BLaER1 (cell line): ENCODE measurements around the gene CPT1B.
"Not testable (repeated sequence)": the region's sequence is repeated elsewhere in the genome, so short reads cannot be mapped to it uniquely, and the experiment has no call there.

ENCODE experiments used
- H3K27ac ChIP-seq: shearing (Covaris generic); formaldehyde crosslinking; 2 replicates; pipeline ENCODE4 v1.8.1; 2022
- H3K27me3 ChIP-seq: shearing (Covaris generic); formaldehyde crosslinking; 2 replicates; pipeline ENCODE4 v1.8.1; 2022
- H3K36me3 ChIP-seq: shearing (Covaris generic); formaldehyde crosslinking; 2 replicates; pipeline ENCODE4 v1.8.1; 2022
- H3K4me1 ChIP-seq: shearing (Covaris generic); formaldehyde crosslinking; 2 replicates; pipeline ENCODE4 v1.8.1; 2022
- H3K4me2 ChIP-seq: shearing (Covaris generic); formaldehyde crosslinking; 2 replicates; pipeline ENCODE4 v1.8.1; 2022
- H3K4me3 ChIP-seq: shearing (Covaris generic); formaldehyde crosslinking; 2 replicates; pipeline ENCODE4 v1.8.1; 2022
- H3K9ac ChIP-seq: shearing (Covaris generic); formaldehyde crosslinking; 2 replicates; pipeline ENCODE4 v1.8.1; 2022
- H3K9me3 ChIP-seq: shearing (Covaris generic); formaldehyde crosslinking; 2 replicates; pipeline ENCODE4 v1.8.1; 2022
- H4K20me1 ChIP-seq: shearing (Covaris generic); formaldehyde crosslinking; 2 replicates; pipeline ENCODE4 v1.8.1; 2022
- Cebpa-rat ChIP-seq: shearing (Covaris generic); IDR thresholded peaks from 2 replicates; pipeline ENCODE4 v1.8.1; 2022

The CPT1B gene

DNA sequence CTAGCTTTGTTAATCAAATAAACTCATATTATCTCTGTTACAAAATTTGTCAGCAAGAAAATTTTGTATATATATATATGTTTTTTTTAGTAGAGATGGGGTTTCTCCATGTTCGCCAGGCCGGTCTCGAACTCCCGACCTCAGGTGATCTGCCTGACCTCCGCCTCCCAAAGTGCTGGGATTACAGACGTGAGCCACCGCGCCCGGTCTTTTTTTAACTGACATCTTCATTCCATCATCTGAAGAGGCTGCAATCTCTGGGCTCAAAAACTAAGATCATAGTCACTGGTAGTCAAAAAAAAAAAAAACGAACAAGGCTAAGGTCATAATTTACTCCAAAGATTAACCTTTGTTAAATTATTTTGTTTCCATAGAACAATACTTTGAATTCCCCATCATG is 37.8 kb downstream of the CPT1B start:
- no peak overlapping the region for H3K27ac ChIP-seq
- peaks cover 34% of the 10 kb centered on the region for H3K4me1 ChIP-seq
- H3K9me3 ChIP-seq: no peaks in the 10 kb centered on the region
- no peak overlapping the region for H3K4me3 ChIP-seq
- TF ChIP-seq Cebpa-rat: no peak
- H3K9ac ChIP-seq: no peak overlapping the region
- H3K4me2 ChIP-seq: no peak overlapping the region
- H4K20me1 ChIP-seq: no peaks in the 10 kb centered on the region
- H3K36me3 ChIP-seq: no peaks in the 10 kb centered on the region
- peaks cover 17% of the 10 kb centered on the region for H3K27me3 ChIP-seq

DNA sequence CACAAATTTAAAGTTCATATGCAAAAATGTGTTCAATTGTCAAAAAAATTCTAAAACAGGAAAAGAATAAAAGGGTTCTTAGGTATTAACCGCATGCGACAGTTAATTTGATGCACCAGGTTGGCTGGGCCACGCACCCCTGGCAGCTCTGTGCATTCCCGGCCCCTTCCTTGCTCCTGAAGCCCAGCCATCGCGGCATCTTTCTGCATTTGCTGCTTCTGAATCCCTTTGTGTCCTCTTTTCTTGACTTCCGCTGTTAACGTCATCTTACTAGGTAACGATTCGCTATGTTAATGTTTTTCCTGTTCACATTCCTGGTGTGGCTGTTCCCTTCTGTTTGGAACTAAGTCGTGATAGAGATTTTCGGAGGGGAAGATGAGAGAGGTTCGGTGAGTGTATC is 40.5 kb downstream of the CPT1B start:
- Histone ChIP-seq H3K27ac (no peak overlapping the region), H3K27me3 (peaks cover 17% of the 10 kb centered on the region), H3K4me1 (peaks cover 16% of the 10 kb centered on the region), H3K4me3 (no peak overlapping the region), H3K36me3 (no peaks in the 10 kb centered on the region), H4K20me1 (no peaks in the 10 kb centered on the region; the same call in 1 of the 2 replicates), H3K4me2 (no peak overlapping the region), H3K9ac (no peak overlapping the region), H3K9me3 (no peaks in the 10 kb centered on the region)
- no peak for TF ChIP-seq Cebpa-rat

DNA sequence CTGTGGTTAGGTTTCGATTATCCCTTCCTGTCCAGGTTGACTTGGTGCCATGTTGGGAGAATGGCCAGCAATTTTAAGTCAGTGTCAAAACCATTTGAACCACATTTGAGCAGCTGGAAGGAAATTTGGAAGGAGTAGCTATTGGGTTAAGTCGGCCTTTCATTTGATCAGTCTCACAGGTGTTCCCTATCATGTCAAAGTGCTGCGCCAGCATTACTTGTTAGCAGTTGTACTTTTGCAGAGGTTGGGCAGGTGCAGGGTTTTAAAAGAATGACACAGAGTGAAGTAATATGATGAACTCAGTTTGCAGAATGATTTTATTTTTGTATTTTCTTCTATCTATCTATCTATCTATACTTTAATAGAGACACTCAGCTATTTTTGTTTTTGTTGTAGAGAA is 42.0 kb downstream of the CPT1B start:
- no peak overlapping the region for H3K4me2 ChIP-seq
- no peak for TF ChIP-seq Cebpa-rat
- no peaks in the 10 kb centered on the region for H3K9me3 ChIP-seq
- peaks cover 32% of the 10 kb centered on the region for H3K27me3 ChIP-seq
- no peaks in the 10 kb centered on the region for H3K36me3 ChIP-seq
- H3K4me3 ChIP-seq: no peak overlapping the region
- H3K9ac ChIP-seq: no peak overlapping the region
- H3K4me1 ChIP-seq: peaks cover 19% of the 10 kb centered on the region
- peaks cover 10% of the 10 kb centered on the region for H4K20me1 ChIP-seq
- no peak overlapping the region for H3K27ac ChIP-seq

DNA sequence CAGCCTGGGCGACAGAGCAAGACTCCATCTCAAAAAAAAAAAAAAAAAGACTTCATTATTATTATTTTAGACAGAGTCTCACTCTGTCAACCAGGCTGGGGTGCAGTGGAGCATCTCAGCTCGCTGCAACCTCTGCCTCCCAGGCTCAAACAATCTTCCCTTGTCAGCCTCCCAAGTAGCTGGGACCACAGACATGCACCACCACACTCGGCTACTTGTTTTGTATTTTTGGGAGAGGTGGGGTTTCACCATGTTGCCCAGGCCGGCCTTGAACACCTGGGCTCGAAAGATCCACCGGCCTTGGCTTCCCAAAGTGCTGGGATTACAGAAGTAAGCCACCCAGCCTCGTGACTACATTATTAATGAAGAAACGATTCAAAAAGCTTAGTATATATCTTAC is 43.1 kb downstream of the CPT1B start:
- Histone ChIP-seq H3K4me2 (no peak overlapping the region), H3K36me3 (no peaks in the 10 kb centered on the region), H3K27me3 (peaks cover 43% of the 10 kb centered on the region), H3K4me1 (peaks cover 26% of the 10 kb centered on the region), H3K9me3 (peaks cover 10% of the 10 kb centered on the region), H3K9ac (no peak overlapping the region), H3K4me3 (no peak overlapping the region), H4K20me1 (peaks cover 21% of the 10 kb centered on the region), H3K27ac (no peak overlapping the region)
- TF ChIP-seq Cebpa-rat: no peak

GRCh38 chr22:50533856-50534711 is 44.1 kb downstream of the CPT1B start:
- Histone ChIP-seq H3K4me1 (peaks cover 23% of the 10 kb centered on the region), H4K20me1 (peaks cover 32% of the 10 kb centered on the region), H3K27me3 (peaks cover 53% of the 10 kb centered on the region), H3K9me3 (peaks cover 18% of the 10 kb centered on the region)
- H3K4me2 ChIP-seq, H3K9ac ChIP-seq, H3K36me3 ChIP-seq, H3K4me3 ChIP-seq, H3K27ac ChIP-seq: not testable (repeated sequence)

DNA sequence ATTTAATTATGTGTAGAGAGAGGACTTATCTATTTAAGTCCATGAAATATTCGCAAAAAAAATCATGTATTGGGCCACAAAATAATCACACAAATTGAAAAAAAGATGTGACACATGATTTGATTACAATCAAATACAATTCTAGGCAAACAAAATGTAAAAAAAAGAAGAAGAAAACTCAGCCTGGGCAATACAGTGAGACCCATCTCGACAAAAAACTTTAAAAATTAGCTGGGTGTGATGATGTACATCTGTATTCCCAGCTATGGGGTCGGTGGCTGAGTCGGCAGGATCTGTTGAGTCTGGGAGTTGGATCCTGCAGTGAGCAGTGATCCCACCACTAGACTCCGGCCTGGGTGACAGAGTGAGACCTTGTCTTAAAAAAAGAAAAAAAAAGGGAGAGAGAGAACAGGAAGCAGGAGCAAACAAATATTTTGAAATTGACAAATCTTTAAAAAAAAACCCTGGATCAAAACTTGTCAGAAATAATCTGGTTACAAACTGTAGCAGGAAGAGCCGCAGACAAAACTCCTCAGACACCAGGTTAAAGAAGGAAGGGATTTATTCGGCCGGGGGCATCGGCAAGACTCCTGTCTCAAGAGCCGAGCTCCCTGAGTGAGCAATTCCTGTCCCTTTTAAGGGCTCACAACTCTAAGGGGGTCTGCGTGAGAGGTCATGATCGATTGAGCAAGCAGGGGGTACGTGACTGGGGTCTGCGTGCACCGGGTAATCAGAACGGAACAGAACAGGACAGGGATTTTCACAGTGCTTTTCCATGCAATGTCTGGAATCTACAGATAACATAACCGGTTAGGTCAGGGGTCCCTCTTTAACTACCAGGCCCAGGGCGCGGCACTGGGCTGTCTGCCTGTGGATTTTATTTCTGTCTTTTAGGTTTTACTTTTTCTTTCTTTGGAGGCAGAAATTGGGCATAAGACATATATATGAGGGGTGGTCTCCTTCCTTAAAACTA is 45.1 kb downstream of the CPT1B start:
- Histone ChIP-seq H3K36me3 (no peaks in the 10 kb centered on the region), H3K4me3 (no peak overlapping the region), H3K4me2 (no peak overlapping the region), H3K4me1 (peaks cover 29% of the 10 kb centered on the region), H3K27me3 (peaks cover 63% of the 10 kb centered on the region), H3K27ac (no peak overlapping the region), H3K9me3 (peaks cover 18% of the 10 kb centered on the region), H3K9ac (no peak overlapping the region), H4K20me1 (peaks cover 39% of the 10 kb centered on the region)
- no peak for TF ChIP-seq Cebpa-rat

- Histone ChIP-seq H3K27me3 (peaks cover 67% of the 10 kb centered on the region), H3K4me2 (no peak overlapping the region), H3K27ac (no peak overlapping the region), H3K4me3 (0 out of 2 replicates have a peak overlapping the region, but pooled peaks have one; percentile 63), H3K9ac (no peak overlapping the region), H3K4me1 (peaks cover 37% of the 10 kb centered on the region), H3K36me3 (no peaks in the 10 kb centered on the region), H3K9me3 (peaks cover 18% of the 10 kb centered on the region), H4K20me1 (peaks cover 39% of the 10 kb centered on the region)
- TF ChIP-seq Cebpa-rat: no peak
Observed at GRCh38 chr22:50531962-50532674, 46.1 kb downstream of the CPT1B start.

- H3K4me3 ChIP-seq: peak overlapping the region; percentile 63
- H3K4me2 ChIP-seq: peak overlapping the region; percentile 73
- peaks cover 39% of the 10 kb centered on the region for H4K20me1 ChIP-seq
- H3K27ac ChIP-seq: no peak overlapping the region
- H3K36me3 ChIP-seq: no peaks in the 10 kb centered on the region
- H3K9ac ChIP-seq: no peak overlapping the region
- peaks cover 42% of the 10 kb centered on the region for H3K4me1 ChIP-seq
- peaks cover 18% of the 10 kb centered on the region for H3K9me3 ChIP-seq
- peaks cover 67% of the 10 kb centered on the region for H3K27me3 ChIP-seq
- TF ChIP-seq Cebpa-rat: no peak
Observed at GRCh38 chr22:50531546-50531961, 46.7 kb downstream of the CPT1B start.

- peak overlapping the region; percentile 63 for H3K4me3 ChIP-seq
- peaks cover 39% of the 10 kb centered on the region for H4K20me1 ChIP-seq
- peak overlapping the region; percentile 10; the same call in 1 of the 2 replicates for H3K9ac ChIP-seq
- no peak for TF ChIP-seq Cebpa-rat
- peak overlapping the region; percentile 73 for H3K4me2 ChIP-seq
- H3K27ac ChIP-seq: no peak overlapping the region
- peaks cover 18% of the 10 kb centered on the region for H3K9me3 ChIP-seq
- H3K36me3 ChIP-seq: no peaks in the 10 kb centered on the region
- H3K4me1 ChIP-seq: peaks cover 44% of the 10 kb centered on the region
- peaks cover 67% of the 10 kb centered on the region for H3K27me3 ChIP-seq
Observed at GRCh38 chr22:50530877-50531545, 47.2 kb downstream of the CPT1B start.
